ENCODE data around the gene SLC37A2. TPM values are rescaled to one million over a fixed set of nuclear protein-coding genes. Genes with fewer than 3 reads are reported as not detected.
"Not testable (repeated sequence)": the region's sequence is repeated elsewhere in the genome, so short reads cannot be mapped to it uniquely, and the experiment has no call there.

Gene SLC37A2
- polyA plus RNA-seq (2011; rRNA removed), result 0.63 and 0.75 TPM in 2 replicates
- 0.62 and 0.67 TPM in 2 replicates for polyA minus RNA-seq (2011; rRNA and poly(A)+ RNA removed)

DNA sequence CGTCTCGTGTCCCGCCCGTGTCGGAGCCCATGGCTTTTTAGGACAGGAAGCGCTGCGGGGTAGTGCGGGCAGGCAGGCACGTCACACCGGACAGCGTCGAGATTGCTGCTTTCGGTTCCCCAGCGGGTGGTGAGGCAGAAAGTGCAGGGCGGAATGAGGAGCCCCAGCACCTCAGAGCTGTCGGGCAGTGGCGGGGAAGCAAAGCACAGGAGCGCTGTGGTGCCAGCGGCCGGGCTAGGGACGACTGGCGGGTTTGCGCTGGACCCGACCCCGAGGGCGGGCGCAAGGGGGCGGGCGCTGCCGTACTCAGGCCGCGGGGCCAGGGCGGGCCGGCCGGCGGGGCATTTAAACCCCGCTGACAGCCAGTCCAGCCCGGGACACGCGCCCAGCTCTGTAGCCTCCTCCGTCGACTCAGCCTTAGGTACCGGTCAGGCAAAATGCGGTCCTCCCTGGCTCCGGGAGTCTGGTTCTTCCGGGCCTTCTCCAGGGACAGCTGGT is at the start of gene SLC37A2:
SLC37A2 (plus strand) TSS at position 375 of the 498 bp plus-strand sequence; CDS start at position 438, 63 bp downstream.
- ChIA-PET POLR2A (no interaction called here), CTCF (interaction anchor here (0.6 to 1.7 kb wide), 7 partner anchors 13 to 861 kb away, joined by 3 to 5 read pairs (median 3); no protein-coding TSS in a partner anchor)
- DNase-seq (ENCODE audit: low read depth), result peak; percentile 11
- Histone ChIP-seq H3K36me3 (ENCODE audit: control insufficient read depth, insufficient read depth, low read length) (no peaks in the 10 kb centered on the region), H3K27me3 (ENCODE audit: control insufficient read depth, insufficient read depth, low read length) (no peaks in the 10 kb centered on the region), H3K4me3 (ENCODE audit: low read depth, low read length) (peak within 1 kb of the TSS; percentile 69)
- TF ChIP-seq, protein P1, sequence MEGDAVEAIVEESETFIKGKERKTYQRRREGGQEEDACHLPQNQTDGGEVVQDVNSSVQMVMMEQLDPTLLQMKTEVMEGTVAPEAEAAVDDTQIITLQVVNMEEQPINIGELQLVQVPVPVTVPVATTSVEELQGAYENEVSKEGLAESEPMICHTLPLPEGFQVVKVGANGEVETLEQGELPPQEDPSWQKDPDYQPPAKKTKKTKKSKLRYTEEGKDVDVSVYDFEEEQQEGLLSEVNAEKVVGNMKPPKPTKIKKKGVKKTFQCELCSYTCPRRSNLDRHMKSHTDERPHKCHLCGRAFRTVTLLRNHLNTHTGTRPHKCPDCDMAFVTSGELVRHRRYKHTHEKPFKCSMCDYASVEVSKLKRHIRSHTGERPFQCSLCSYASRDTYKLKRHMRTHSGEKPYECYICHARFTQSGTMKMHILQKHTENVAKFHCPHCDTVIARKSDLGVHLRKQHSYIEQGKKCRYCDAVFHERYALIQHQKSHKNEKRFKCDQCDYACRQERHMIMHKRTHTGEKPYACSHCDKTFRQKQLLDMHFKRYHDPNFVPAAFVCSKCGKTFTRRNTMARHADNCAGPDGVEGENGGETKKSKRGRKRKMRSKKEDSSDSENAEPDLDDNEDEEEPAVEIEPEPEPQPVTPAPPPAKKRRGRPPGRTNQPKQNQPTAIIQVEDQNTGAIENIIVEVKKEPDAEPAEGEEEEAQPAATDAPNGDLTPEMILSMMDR (IDR thresholded peaks at IDR 0.05; ENCODE audit: insufficient read depth, low read depth, low read length), result peak; percentile 21; the same call in 1 of the 2 replicates

GRCh38 chr11:125016413-125016812 is 46.7 kb upstream of the SLC37A2 start:
- CTCF ChIA-PET, result no interaction called here
- Histone ChIP-seq H3K27me3 (ENCODE audit: control insufficient read depth, insufficient read depth, low read length) (no peaks in the 10 kb centered on the region), H3K36me3 (ENCODE audit: control insufficient read depth, insufficient read depth, low read length) (no peaks in the 10 kb centered on the region), H3K4me3 (ENCODE audit: low read depth, low read length) (no peak overlapping the region)
- POLR2A ChIA-PET, result no interaction called here
- TF ChIP-seq, protein P1 (IDR thresholded peaks at IDR 0.05; ENCODE audit: insufficient read depth, low read depth, low read length), result no peak
- no peak for DNase-seq (ENCODE audit: low read depth)

DNA sequence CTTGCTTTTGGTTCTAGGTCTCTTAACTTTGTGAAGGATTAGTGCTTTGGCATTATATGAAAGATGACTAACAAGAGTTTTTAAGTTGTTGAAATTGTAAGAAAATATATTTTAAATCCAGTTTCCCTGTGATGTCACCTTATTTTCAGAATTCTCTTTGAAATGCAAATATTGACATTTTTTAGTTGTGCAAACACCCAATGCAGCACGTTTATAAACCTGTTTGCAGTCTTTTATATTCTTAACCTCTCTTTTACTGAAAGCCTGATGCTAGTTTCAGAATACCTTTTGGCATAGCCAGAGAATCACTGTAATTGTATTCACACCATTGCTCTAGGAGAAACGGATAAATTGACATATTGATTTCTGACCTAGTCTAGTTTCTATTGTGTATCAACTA is 42.8 kb upstream of the SLC37A2 start:
- TF ChIP-seq, protein P1 (IDR thresholded peaks at IDR 0.05; ENCODE audit: insufficient read depth, low read depth, low read length), result no peak
- H3K36me3 ChIP-seq (ENCODE audit: control insufficient read depth, insufficient read depth, low read length), result no peaks in the 10 kb centered on the region
- ChIA-PET CTCF (interaction anchor here (1.1 kb wide), 1 partner anchor 122 kb away, joined by 3 read pairs; no protein-coding TSS in a partner anchor), POLR2A (no interaction called here)
- DNase-seq (ENCODE audit: low read depth), result no peak
- H3K27me3 ChIP-seq (ENCODE audit: control insufficient read depth, insufficient read depth, low read length), result no peaks in the 10 kb centered on the region
- no peak overlapping the region for H3K4me3 ChIP-seq (ENCODE audit: low read depth, low read length)

DNA sequence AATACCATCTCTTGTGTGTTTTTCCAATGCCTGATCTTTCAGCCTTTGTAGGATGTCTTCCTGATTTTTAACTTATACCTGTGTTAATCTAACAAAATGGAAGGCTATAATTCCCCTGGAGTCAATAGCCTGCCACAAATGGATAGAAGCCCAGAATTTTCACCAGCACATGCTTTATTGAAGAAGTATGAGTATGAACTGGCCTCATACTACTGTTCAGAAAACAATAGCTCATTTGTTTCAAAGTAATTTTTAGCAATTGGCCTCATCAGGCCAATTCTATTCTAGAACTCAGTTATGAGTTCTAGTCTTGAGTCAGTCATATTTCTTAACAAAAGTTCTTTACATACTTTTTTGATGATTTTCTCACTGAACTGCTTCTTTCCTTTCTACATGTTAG is 40.6 kb upstream of the SLC37A2 start:
- TF ChIP-seq, protein P1 (IDR thresholded peaks at IDR 0.05; ENCODE audit: insufficient read depth, low read depth, low read length), result no peak
- Histone ChIP-seq H3K27me3 (ENCODE audit: control insufficient read depth, insufficient read depth, low read length) (no peaks in the 10 kb centered on the region), H3K36me3 (ENCODE audit: control insufficient read depth, insufficient read depth, low read length) (no peaks in the 10 kb centered on the region), H3K4me3 (ENCODE audit: low read depth, low read length) (no peak overlapping the region)
- no peak for DNase-seq (ENCODE audit: low read depth)
- POLR2A ChIA-PET, result no interaction called here
- CTCF ChIA-PET, result interaction anchor here (0.9 kb wide), 1 partner anchor 119 kb away, joined by 3 read pairs; no protein-coding TSS in a partner anchor

DNA sequence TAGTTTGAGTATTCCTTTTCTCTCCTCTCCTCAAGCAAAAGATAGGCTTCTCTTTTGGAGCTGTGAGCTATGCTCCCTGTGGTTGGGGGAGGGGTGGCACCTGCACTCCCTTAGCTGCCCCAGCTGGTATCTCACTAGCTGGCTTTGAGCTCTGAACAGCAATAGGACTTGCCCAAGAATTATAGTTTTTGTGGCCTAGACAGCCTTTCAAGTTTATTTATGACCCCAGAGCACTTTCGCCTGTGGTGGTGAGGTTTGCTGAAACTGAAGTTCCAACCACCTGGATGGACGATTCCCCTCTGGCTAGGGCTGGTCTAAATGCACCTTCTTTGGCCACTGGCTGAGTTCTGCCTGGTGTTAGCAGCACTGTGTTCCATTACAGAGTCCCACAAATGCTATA is 37.1 kb upstream of the SLC37A2 start:
- TF ChIP-seq, protein P1 (IDR thresholded peaks at IDR 0.05; ENCODE audit: insufficient read depth, low read depth, low read length), result no peak

GRCh38 chr11:125029431-125029830 is 33.7 kb upstream of the SLC37A2 start:
- H3K27me3 ChIP-seq (ENCODE audit: control insufficient read depth, insufficient read depth, low read length); H3K36me3 ChIP-seq (ENCODE audit: control insufficient read depth, insufficient read depth, low read length); DNase-seq (ENCODE audit: low read depth); CTCF ChIA-PET; H3K4me3 ChIP-seq (ENCODE audit: low read depth, low read length); POLR2A ChIA-PET: not testable (repeated sequence)

More for the DNA sequence above, 37.1 kb upstream of the SLC37A2 start:
- Histone ChIP-seq H3K4me3 (ENCODE audit: low read depth, low read length) (no peak overlapping the region), H3K27me3 (ENCODE audit: control insufficient read depth, insufficient read depth, low read length) (no peaks in the 10 kb centered on the region), H3K36me3 (ENCODE audit: control insufficient read depth, insufficient read depth, low read length) (no peaks in the 10 kb centered on the region)
- no peak for DNase-seq (ENCODE audit: low read depth)
- ChIA-PET POLR2A (no interaction called here), CTCF (interaction anchor here (0.6 kb wide), 1 partner anchor 29 kb away, joined by 3 read pairs; no protein-coding TSS in a partner anchor)

All from BJ (cell line).